ENCODE data around the gene ZNF184. TPM values are rescaled to one million over a fixed set of nuclear protein-coding genes. Genes with fewer than 3 reads are reported as not detected.

The ZNF184 gene
- total and polyA plus RNA-seq, 9 of the 15 experiments (the other 6 are each of a cell fraction or from before 2014, with no cell fraction given) = 7.6 to 22.2 (median 12.8) TPM

- no peak for TF ChIP-seq TSHZ1 (CRISPR knock-in tag; IDR thresholded peaks at IDR 0.05)
- no peak for TF ChIP-seq ARID2 (IDR thresholded peaks at IDR 0.05)
- TF ChIP-seq SOX6 (IDR thresholded peaks at IDR 0.05) = peak; percentile 82
- TF ChIP-seq NR2C1 (IDR thresholded peaks at IDR 0.05) = peak; percentile 54
- no peak for TF ChIP-seq NR2C1 (tag; IDR thresholded peaks at IDR 0.05)
- TF ChIP-seq MAFK (IDR thresholded peaks at IDR 0.05; ENCODE audit: low read length) = peak; percentile 47; the same call in 1 of the 2 replicates
- TF ChIP-seq POLR2AphosphoS2 (IDR thresholded peaks at IDR 0.05; ENCODE audit: low read length) = no peak
- peak; percentile 87 for TF ChIP-seq ETS1 (conservative IDR thresholded peaks at IDR 0.05; ENCODE audit: control insufficient read depth, low read depth, low read length)
- TF ChIP-seq KDM4B (IDR thresholded peaks at IDR 0.05; ENCODE audit: borderline replicate concordance in 2 of 2, low read depth in 1 of 2) = no peak
- TF ChIP-seq LCOR (CRISPR knock-in tag; IDR thresholded peaks at IDR 0.05) = peak; percentile 98
- no peak for TF ChIP-seq ARID4B (CRISPR knock-in tag; IDR thresholded peaks at IDR 0.05)
- TF ChIP-seq ARNT (IDR thresholded peaks at IDR 0.05) = peak; percentile 86 to 89; a peak in 3 of 4 replicates
- no peak for TF ChIP-seq WHSC1 (IDR thresholded peaks at IDR 0.05; ENCODE audit: low read length)
- no peak for TF ChIP-seq MCM3 (IDR thresholded peaks at IDR 0.05)
- 0 out of 2 replicates have a peak, but pooled peaks have one; percentile 50 for TF ChIP-seq MEF2D (tag; conservative IDR thresholded peaks at IDR 0.05; ENCODE audit: low read depth)
- no peak for TF ChIP-seq MBD2 (IDR thresholded peaks at IDR 0.05; ENCODE audit: borderline replicate concordance, low read depth)
- TF ChIP-seq DPF2 (IDR thresholded peaks at IDR 0.05) = peak; percentile 75; the same call in 1 of the 2 replicates
- peak; percentile 79; the same call in 1 of the 2 replicates for TF ChIP-seq PHF21A (IDR thresholded peaks at IDR 0.05; ENCODE audit: borderline replicate concordance, low read depth)
- TF ChIP-seq TRIM28 (IDR thresholded peaks at IDR 0.05) = peak; percentile 61; the same call in 1 of the 2 replicates
- no peak for TF ChIP-seq ZNF184 (CRISPR knock-in tag; IDR thresholded peaks at IDR 0.05)
- TF ChIP-seq ETV6 (IDR thresholded peaks at IDR 0.05; ENCODE audit: borderline replicate concordance in 1 of 2, low read depth in 2 of 2, low read length in 1 of 2) = no peak
- TF ChIP-seq ETV6 (CRISPR knock-in tag; IDR thresholded peaks at IDR 0.05; ENCODE audit: borderline replicate concordance) = no peak
Observed at GRCh38 chr6:27495386-27496135, 22.7 kb upstream of the ZNF184 start (continued).

Measured in K562 (cell line).